B cell (primary cell): Measurements from ENCODE around the gene CCR1. TPM values are rescaled to one million over a fixed set of nuclear protein-coding genes. Genes with fewer than 3 reads are reported as not detected.

ENCODE experiments used
- ATAC-seq: fragments of 200-7000 bp; cut with Tn5 transposase; one replicate; pipeline ENCODE4 v1.10.0; 2021; ENCODE audit warnings: low read depth, mild to moderate bottlenecking, moderate number of reproducible peaks, moderate library complexity
- CTCF ChIA-PET: fragments of 350-600 bp; sonication (Branson Sonifier 250); formaldehyde crosslinking; loops from one replicate; lab custom pipeline; 2021; ENCODE audit warnings: antibody characterized with exemption, inconsistent platforms; lab: Charles Lee
- POLR2A ChIA-PET: fragments of 350-600 bp; sonication (Branson Sonifier 250); formaldehyde crosslinking; loops from one replicate; lab custom pipeline; 2021; ENCODE audit warnings: antibody characterized with exemption; lab: Charles Lee
- DNase-seq: peaks from one replicate; pipeline ENCODE4 v3.0.0; 2013
- H2AFZ ChIP-seq: 2 replicates; pipeline ENCODE4 v1.6.1; 2012; ENCODE audit warnings: mild to moderate bottlenecking, low read depth, low read length; ENCODE audit not compliant: insufficient read depth, poor library complexity, severe bottlenecking
- H3K27ac ChIP-seq, 2 donors: 1 replicate in 1 of 2; 2 replicates in 1 of 2; pipeline ENCODE4 v1.5.1; 2012 to 2013; ENCODE audit warnings: low read length in 2 of 2, mild to moderate bottlenecking in 2 of 2, moderate library complexity in 1 of 2
- H3K27me3 ChIP-seq, 4 experiments: fragments of 200-600 bp in 1 of 4; sonication (generic) in 1 of 4; replicated peaks in 1 of 4; 1 replicate in 2 of 4; 2 replicates in 2 of 4; pipeline versions ENCODE4 v1.6.1 to v1.7.0; 2013 to 2016; ENCODE audit warnings: low read length in 3 of 4, mild to moderate bottlenecking in 2 of 4, mixed read lengths in 1 of 4, moderate library complexity in 1 of 4; ENCODE audit not compliant: insufficient read depth in 4 of 4, control insufficient read depth in 3 of 4; ENCODE audit errors: control extremely low read depth in 1 of 4
- H3K36me3 ChIP-seq, 2 experiments: replicated peaks in 1 of 2; 1 replicate in 1 of 2; 2 replicates in 1 of 2; pipeline versions ENCODE4 v1.6.1 to v1.7.1; 2013; ENCODE audit warnings: low read length in 1 of 2; ENCODE audit not compliant: insufficient read depth in 2 of 2, control insufficient read depth in 1 of 2; ENCODE audit errors: control extremely low read depth in 1 of 2, extremely low read depth in 1 of 2
- H3K4me1 ChIP-seq, 2 donors: fragments of 200-600 bp in 1 of 2; sonication (generic) in 1 of 2; 1 replicate in 1 of 2; 2 replicates in 1 of 2; pipeline versions ENCODE4 v1.5.1 to v1.6.1; 2013 to 2017; ENCODE audit warnings: low read length in 2 of 2; ENCODE audit not compliant: control insufficient read depth in 2 of 2, insufficient read depth in 2 of 2
- H3K4me2 ChIP-seq: replicated peaks from 2 replicates; pipeline ENCODE3; 2012; ENCODE audit warnings: mild to moderate bottlenecking, low read depth, low read length; ENCODE audit not compliant: poor library complexity, severe bottlenecking
- H3K4me3 ChIP-seq, 5 experiments: fragments of 200-600 bp in 1 of 5; sonication (generic) in 1 of 5; 1 replicate in 3 of 5; 2 replicates in 2 of 5; pipeline versions ENCODE4 v1.5.1 to v1.7.0; 2011 to 2016; ENCODE audit warnings: low read length in 4 of 5, mild to moderate bottlenecking in 4 of 5, low read depth in 2 of 5, control low read depth in 1 of 5, moderate library complexity in 1 of 5; ENCODE audit not compliant: insufficient read depth in 1 of 5; ENCODE audit errors: control extremely low read depth in 1 of 5, extremely low read depth in 1 of 5
- H3K79me2 ChIP-seq: fragments of 200-600 bp; sonication (generic); one replicate; pipeline ENCODE4 v1.6.0; 2016; ENCODE audit warnings: low read length; ENCODE audit not compliant: control insufficient read depth, insufficient read depth
- H3K9ac ChIP-seq: fragments of 200-600 bp; sonication (generic); 2 replicates; pipeline ENCODE4 v1.6.1; 2017; ENCODE audit warnings: mild to moderate bottlenecking, low read length, moderate library complexity
- H3K9me3 ChIP-seq, 3 donors: one replicate each; pipeline versions ENCODE4 v1.6.1 to v1.7.1; 2013; ENCODE audit warnings: low read length in 2 of 3; ENCODE audit not compliant: control insufficient read depth in 2 of 3, insufficient read depth in 1 of 3; ENCODE audit errors: control extremely low read depth in 1 of 3
- H4K20me1 ChIP-seq: 2 replicates; pipeline ENCODE4 v1.6.0; 2012; ENCODE audit warnings: mild to moderate bottlenecking, low read length; ENCODE audit not compliant: insufficient read depth, control insufficient read depth, poor library complexity, severe bottlenecking
- H3K27ac Mint-ChIP-seq: one replicate; pipeline ENCODE4 v1.8.0; 2021; ENCODE audit warnings: mixed read lengths
- H3K27me3 Mint-ChIP-seq: one replicate; pipeline ENCODE4 v1.8.0; 2021; ENCODE audit warnings: mixed read lengths
- H3K4me1 Mint-ChIP-seq: one replicate; pipeline ENCODE4 v1.8.0; 2021; ENCODE audit warnings: mixed read lengths
- H3K4me3 Mint-ChIP-seq: one replicate; pipeline ENCODE4 v1.8.0; 2021; ENCODE audit warnings: mixed read lengths
- H3K9me3 Mint-ChIP-seq: one replicate; pipeline ENCODE4 v1.8.0; 2022; ENCODE audit warnings: mixed read lengths; ENCODE audit not compliant: insufficient read depth
- EZH2 ChIP-seq: IDR thresholded peaks from 2 replicates; pipeline ENCODE4 v1.6.1; 2012; ENCODE audit warnings: borderline replicate concordance, low read depth, mild to moderate bottlenecking, moderate library complexity, low read length; ENCODE audit not compliant: insufficient read depth, poor library complexity, severe bottlenecking
- WGBS: methylation state at CpG from one replicate; pipeline ENCODE4 v1.1.5; 2013; ENCODE audit warnings: missing lambda C conversion rate; ENCODE audit not compliant: insufficient coverage; 5-methylcytosine and 5-hydroxymethylcytosine counted together
- intact Hi-C: fragments of 100-400 bp; cut with micrococcal nuclease; formaldehyde crosslinking; loops from one replicate; pipeline ENCODE4 v1.10.0; 2022
- polyA plus RNA-seq: library from polyadenylated mRNA; depleted of rRNA; stranded (reverse); fragments of >200 nt; gene quantifications from 2 replicates; pipeline ENCODE4 v1.2.3, GENCODE V29; 2012
- total RNA-seq, 2 donors: library from RNA; stranded (reverse); fragments of 120-200 nt in 1 of 2; gene quantifications; 1 replicate in 1 of 2; 2 replicates in 1 of 2; pipeline versions ENCODE4 v1.2.3 to v1.2.4, GENCODE V29; 2013 to 2022
- TF ChIP-seq, protein P1 (sequence below): fragments of 200-600 bp; IDR thresholded peaks from one replicate; pipeline ENCODE4 v1.8.0; 2022; ENCODE audit warnings: antibody characterized with exemption, mild to moderate bottlenecking

The CCR1 gene
- total and polyA plus RNA-seq, 2 donors (not counting 1 experiment from before 2014, with no cell fraction given), result 0.54 to 0.79 TPM

DNA sequence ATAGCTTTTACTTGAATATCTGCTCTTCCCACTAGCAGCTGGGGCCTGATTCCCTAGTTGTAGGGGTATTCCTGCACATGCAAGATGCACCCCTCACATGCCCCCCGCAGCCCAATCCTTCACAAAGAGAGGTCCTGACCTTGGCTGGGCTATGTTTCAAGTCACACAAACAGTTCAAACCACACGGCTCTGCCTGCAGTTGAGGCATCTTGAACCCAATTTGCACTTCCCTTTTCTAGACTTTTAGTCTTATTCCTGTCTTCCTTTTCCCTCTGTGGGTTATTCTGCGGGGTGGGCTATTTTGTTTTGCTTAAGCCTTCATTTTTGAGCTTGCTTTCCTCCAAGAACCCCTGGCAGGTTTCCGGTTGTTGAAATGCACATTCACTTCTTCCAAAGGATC, 13.3 kb upstream of the CCR1 start:
- Mint-ChIP-seq H3K4me3 (peak overlapping the region; percentile 60), H3K27me3 (no peaks in the 10 kb centered on the region)
- no peak for ATAC-seq

DNA sequence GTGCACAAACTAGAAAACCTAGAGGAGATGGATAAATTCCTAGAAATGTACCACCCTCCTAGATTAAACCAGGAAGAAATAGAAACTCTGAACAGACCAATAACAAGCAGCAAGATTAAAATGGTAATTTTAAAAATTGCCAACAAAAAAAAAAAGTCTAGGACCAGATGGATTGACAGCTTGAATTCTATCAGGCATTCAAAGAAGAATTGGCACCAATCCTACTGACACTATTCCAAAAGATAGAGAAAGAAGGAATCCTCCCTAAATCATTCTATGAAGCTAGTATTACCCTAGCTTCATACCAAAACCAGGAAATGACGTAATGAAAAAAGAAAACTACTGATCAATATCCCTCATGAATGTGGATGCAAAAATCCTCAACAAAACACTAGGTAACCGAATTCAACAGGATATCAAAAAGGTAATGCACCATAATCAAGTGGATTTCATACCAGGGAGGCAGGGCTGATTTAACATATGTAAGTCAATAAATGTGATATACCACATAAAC, 10.1 kb upstream of the CCR1 start:
- H3K27me3 Mint-ChIP-seq, result no peaks in the 10 kb centered on the region
- intact Hi-C loops, result no loop called here
- no peaks in the 10 kb centered on the region for H3K79me2 ChIP-seq
- peaks cover 33% of the 10 kb centered on the region for H3K4me1 Mint-ChIP-seq
- H3K9me3 Mint-ChIP-seq, result peaks cover 3% of the 10 kb centered on the region
- no peak overlapping the region for H3K4me2 ChIP-seq
- H3K27ac Mint-ChIP-seq, result no peak overlapping the region
- CTCF ChIA-PET, result interaction anchor here (1.1 to 3.2 kb wide), 3 partner anchors 11 to 280 kb away, joined by 3 to 21 read pairs (median 3); partner anchors contain the start of gene CCR1
- WGBS, result 100% methylated on average over 1 of the region's 2 CpGs
- H2AFZ ChIP-seq, result no peak overlapping the region
- H3K9me3 ChIP-seq, result no peaks in the 10 kb centered on the region
- no peak overlapping the region for H3K4me3 ChIP-seq
- POLR2A ChIA-PET, result no interaction called here
- H4K20me1 ChIP-seq, result no peaks in the 10 kb centered on the region
- ATAC-seq, result no peak
- peaks cover 0 to 5% (median 2%) of the 10 kb centered on the region in 4 experiments for H3K27me3 ChIP-seq
- no peak for DNase-seq
- H3K27ac ChIP-seq, result no peak overlapping the region
- H3K4me1 ChIP-seq, result peaks cover 31 to 36% of the 10 kb centered on the region in 2 donors
- TF ChIP-seq, protein P1, sequence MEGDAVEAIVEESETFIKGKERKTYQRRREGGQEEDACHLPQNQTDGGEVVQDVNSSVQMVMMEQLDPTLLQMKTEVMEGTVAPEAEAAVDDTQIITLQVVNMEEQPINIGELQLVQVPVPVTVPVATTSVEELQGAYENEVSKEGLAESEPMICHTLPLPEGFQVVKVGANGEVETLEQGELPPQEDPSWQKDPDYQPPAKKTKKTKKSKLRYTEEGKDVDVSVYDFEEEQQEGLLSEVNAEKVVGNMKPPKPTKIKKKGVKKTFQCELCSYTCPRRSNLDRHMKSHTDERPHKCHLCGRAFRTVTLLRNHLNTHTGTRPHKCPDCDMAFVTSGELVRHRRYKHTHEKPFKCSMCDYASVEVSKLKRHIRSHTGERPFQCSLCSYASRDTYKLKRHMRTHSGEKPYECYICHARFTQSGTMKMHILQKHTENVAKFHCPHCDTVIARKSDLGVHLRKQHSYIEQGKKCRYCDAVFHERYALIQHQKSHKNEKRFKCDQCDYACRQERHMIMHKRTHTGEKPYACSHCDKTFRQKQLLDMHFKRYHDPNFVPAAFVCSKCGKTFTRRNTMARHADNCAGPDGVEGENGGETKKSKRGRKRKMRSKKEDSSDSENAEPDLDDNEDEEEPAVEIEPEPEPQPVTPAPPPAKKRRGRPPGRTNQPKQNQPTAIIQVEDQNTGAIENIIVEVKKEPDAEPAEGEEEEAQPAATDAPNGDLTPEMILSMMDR, result no peak
- TF ChIP-seq EZH2, result no peak
- no peak overlapping the region for H3K9ac ChIP-seq
- no peak overlapping the region for H3K4me3 Mint-ChIP-seq
- no peaks in the 10 kb centered on the region for H3K36me3 ChIP-seq

More for the DNA sequence above, 13.3 kb upstream of the CCR1 start:
- H3K9me3 Mint-ChIP-seq, result peaks cover 4% of the 10 kb centered on the region
- Histone ChIP-seq H2AFZ (no peak overlapping the region), H3K36me3 (no peaks in the 10 kb centered on the region), H3K4me1 (peaks cover 35 to 41% of the 10 kb centered on the region in 2 donors), H3K4me3 (no peak overlapping the region), H3K9me3 (no peaks in the 10 kb centered on the region), H3K9ac (no peak overlapping the region), H3K79me2 (no peaks in the 10 kb centered on the region), H3K4me2 (peak overlapping the region; percentile 43), H4K20me1 (no peaks in the 10 kb centered on the region), H3K27me3 (no peaks in the 10 kb centered on the region), H3K27ac (no peak overlapping the region)
- H3K27ac Mint-ChIP-seq, result peak overlapping the region; percentile 62
- no peak for DNase-seq
- ChIA-PET CTCF (interaction anchor here (1.2 to 2.3 kb wide), 2 partner anchors 13 to 142 kb away, joined by 3 to 13 read pairs; partner anchors contain the start of gene CCR1), POLR2A (no interaction called here)
- peaks cover 46% of the 10 kb centered on the region for H3K4me1 Mint-ChIP-seq
- 7% methylated on average over 2 of the region's 4 CpGs for WGBS
- TF ChIP-seq, protein P1, result no peak
- no peak for TF ChIP-seq EZH2
- intact Hi-C loops, result no loop called here
